ENCODE results near the gene SEL1L3.
A peak's percentile ranks its signal among the peaks of the same experiment; 100 is the strongest.

SEL1L3 gene

GRCh38 chr4:25879091-25879584 is 16.4 kb upstream of the SEL1L3 start:
- no peak overlapping the region for H3K27ac ChIP-seq
- TF ChIP-seq, protein P1, sequence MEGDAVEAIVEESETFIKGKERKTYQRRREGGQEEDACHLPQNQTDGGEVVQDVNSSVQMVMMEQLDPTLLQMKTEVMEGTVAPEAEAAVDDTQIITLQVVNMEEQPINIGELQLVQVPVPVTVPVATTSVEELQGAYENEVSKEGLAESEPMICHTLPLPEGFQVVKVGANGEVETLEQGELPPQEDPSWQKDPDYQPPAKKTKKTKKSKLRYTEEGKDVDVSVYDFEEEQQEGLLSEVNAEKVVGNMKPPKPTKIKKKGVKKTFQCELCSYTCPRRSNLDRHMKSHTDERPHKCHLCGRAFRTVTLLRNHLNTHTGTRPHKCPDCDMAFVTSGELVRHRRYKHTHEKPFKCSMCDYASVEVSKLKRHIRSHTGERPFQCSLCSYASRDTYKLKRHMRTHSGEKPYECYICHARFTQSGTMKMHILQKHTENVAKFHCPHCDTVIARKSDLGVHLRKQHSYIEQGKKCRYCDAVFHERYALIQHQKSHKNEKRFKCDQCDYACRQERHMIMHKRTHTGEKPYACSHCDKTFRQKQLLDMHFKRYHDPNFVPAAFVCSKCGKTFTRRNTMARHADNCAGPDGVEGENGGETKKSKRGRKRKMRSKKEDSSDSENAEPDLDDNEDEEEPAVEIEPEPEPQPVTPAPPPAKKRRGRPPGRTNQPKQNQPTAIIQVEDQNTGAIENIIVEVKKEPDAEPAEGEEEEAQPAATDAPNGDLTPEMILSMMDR (conservative IDR thresholded peaks at IDR 0.05): no peak

- TF ChIP-seq, protein P1 (conservative IDR thresholded peaks at IDR 0.05): no peak
- H3K27ac ChIP-seq: no peak overlapping the region
Measured at GRCh38 chr4:25878676-25879075, 15.9 kb upstream of the SEL1L3 start.

DNA sequence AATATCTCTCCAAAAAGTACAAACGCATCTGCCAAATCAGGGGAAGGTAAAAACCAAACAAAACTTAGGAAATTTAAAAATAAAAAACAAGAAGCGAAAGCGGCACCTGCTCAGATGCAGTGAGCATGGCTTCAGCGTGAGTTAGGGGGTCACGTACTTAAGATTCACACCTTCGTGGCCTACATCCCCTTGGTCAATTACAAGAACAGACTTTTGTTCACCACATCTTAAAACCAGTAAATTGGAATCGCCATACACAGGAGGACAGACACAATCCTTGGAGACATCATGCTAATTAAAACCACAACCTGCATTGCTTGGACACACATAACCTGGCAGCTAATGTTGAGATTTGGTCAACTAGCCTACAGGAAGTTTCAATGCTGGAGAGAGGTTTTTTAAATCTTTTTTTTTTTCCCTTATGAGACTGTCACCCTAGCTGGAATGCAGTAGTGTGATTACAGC is 12.5 kb upstream of the SEL1L3 start:
- no peak overlapping the region for H3K27ac ChIP-seq
- TF ChIP-seq, protein P1 (conservative IDR thresholded peaks at IDR 0.05): no peak

DNA sequence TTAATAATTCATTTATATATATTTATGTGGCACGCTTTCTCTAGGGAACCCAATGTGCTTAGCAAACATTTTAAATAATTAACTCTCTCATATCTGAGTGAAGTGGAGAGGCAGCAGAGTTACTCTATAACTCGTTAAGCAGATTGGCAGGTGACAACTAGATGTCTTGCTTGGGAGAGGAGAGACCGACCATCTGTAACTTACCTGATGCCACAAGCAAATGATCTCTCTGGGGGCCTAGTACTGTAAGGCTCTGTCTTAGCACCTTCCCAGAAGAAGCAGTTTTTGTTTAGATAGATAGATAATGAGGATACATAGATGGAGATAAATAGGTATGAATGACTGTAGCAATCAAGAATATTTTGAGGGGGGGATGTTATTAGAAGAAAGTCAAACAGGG is 11.9 kb upstream of the SEL1L3 start:
- H3K27ac ChIP-seq: no peak overlapping the region
- TF ChIP-seq, protein P1 (conservative IDR thresholded peaks at IDR 0.05): no peak

GRCh38 chr4:25873632-25874129 is 10.9 kb upstream of the SEL1L3 start:
- peak overlapping the region; percentile 28; the same call in 1 of the 2 replicates for H3K27ac ChIP-seq
- TF ChIP-seq, protein P1 (conservative IDR thresholded peaks at IDR 0.05): no peak

- peak overlapping the region; percentile 28; the same call in 1 of the 2 replicates for H3K27ac ChIP-seq
- TF ChIP-seq, protein P1 (conservative IDR thresholded peaks at IDR 0.05): no peak
Measured at GRCh38 chr4:25872851-25873631, 10.3 kb upstream of the SEL1L3 start.

DNA sequence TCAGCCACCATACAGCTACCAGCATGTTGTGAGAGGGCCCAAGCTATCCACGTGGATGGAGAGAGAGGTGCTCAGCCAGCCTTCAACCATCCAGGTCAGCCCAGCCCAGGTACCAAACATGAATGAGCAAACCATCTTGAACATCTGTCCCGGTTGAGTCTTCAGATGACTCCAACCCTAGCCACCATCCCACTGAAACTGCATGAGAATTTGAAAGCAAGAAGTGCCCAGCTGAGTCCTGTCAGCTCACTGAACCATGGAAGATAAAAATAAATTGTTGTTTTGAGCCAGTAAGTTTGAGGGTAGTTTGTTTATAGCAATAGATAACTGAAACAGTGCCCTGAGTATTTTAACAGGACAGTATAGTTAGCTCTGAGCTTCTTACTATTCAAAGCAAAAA is 7.3 kb upstream of the SEL1L3 start:
- TF ChIP-seq, protein P1 (conservative IDR thresholded peaks at IDR 0.05): no peak
- no peak overlapping the region for H3K27ac ChIP-seq
